PC-9 (cell line): Measurements from ENCODE around the gene TTBK2.
"Not testable (repeated sequence)": the region's sequence is repeated elsewhere in the genome, so short reads cannot be mapped to it uniquely, and the experiment has no call there.

ENCODE experiments used
- CTCF ChIP-seq: fragments of 200-600 bp; sonication (generic); conservative IDR thresholded peaks from 2 replicates; pipeline ENCODE4 v1.6.1; 2017; ENCODE audit warnings: mixed run types, antibody characterized with exemption, mild to moderate bottlenecking, moderate library complexity
- EZH2 ChIP-seq: fragments of 200-600 bp; sonication (generic); IDR thresholded peaks from 2 replicates; pipeline ENCODE4 v1.8.0; 2017; ENCODE audit warnings: antibody characterized with exemption, low read depth

GRCh38 chr15:42766109-42766508 lies 154.5 kb downstream of the TTBK2 start:
- not testable (repeated sequence) for TF ChIP-seq CTCF, EZH2
